SU-DHL-6 (cell line): ENCODE data around the gene L3MBTL1.

Experiments
- H2AFZ ChIP-seq: fragments of 200-600 bp; sonication (generic); 2 replicates; pipeline ENCODE4 v1.6.1; 2014; ENCODE audit warnings: low read depth, mild to moderate bottlenecking, moderate library complexity, mixed read lengths, antibody characterized with exemption, low read length; ENCODE audit not compliant: severe bottlenecking
- H3F3A ChIP-seq: fragments of 200-600 bp; shearing (Covaris generic); 2 replicates; pipeline ENCODE4 v1.6.0; 2016; ENCODE audit warnings: antibody characterized with exemption, mild to moderate bottlenecking; ENCODE audit not compliant: insufficient read depth
- H3K27ac ChIP-seq: fragments of 200-600 bp; sonication (generic); 2 replicates; pipeline ENCODE4 v1.5.1; 2016; ENCODE audit warnings: low read depth, mild to moderate bottlenecking, low read length, moderate library complexity, mixed read lengths
- H3K27me3 ChIP-seq: fragments of 200-600 bp; sonication (generic), shearing (Covaris generic); 2 replicates; pipeline ENCODE4 v1.6.0; 2014; ENCODE audit warnings: mild to moderate bottlenecking, low read length
- H3K36me3 ChIP-seq: fragments of 200-600 bp; sonication (generic); 2 replicates; pipeline ENCODE4 v1.6.1; 2014; ENCODE audit warnings: mild to moderate bottlenecking, low read length, mixed read lengths
- H3K4me2 ChIP-seq: fragments of 300-600, 200-600 bp; shearing (Covaris generic), sonication (generic); 2 replicates; pipeline ENCODE4 v1.6.0; 2014; ENCODE audit warnings: low read length, low read depth, mild to moderate bottlenecking; ENCODE audit not compliant: poor library complexity, severe bottlenecking
- H3K4me3 ChIP-seq: fragments of 200-600 bp; sonication (generic); 2 replicates; pipeline ENCODE4 v1.5.1; 2014; ENCODE audit warnings: antibody characterized with exemption, low read length, mild to moderate bottlenecking, mixed read lengths; ENCODE audit not compliant: insufficient read depth, poor library complexity, severe bottlenecking
- H3K79me2 ChIP-seq: fragments of 200-600 bp; sonication (generic); 2 replicates; pipeline ENCODE4 v1.6.1; 2014; ENCODE audit warnings: mild to moderate bottlenecking, low read length, moderate library complexity; ENCODE audit not compliant: insufficient read depth
- H3K9ac ChIP-seq: fragments of 200-600 bp; sonication (generic); 2 replicates; pipeline ENCODE4 v1.7.0; 2014; ENCODE audit warnings: mild to moderate bottlenecking, low read length
- H3K9me2 ChIP-seq: fragments of 200-600 bp; sonication (generic); replicated peaks from 2 replicates; pipeline ENCODE4 v1.6.1; 2014; ENCODE audit warnings: low read length; ENCODE audit not compliant: insufficient read depth
- H3K9me3 ChIP-seq: fragments of 200-600 bp; sonication (generic); 2 replicates; pipeline ENCODE4 v1.6.1; 2014; ENCODE audit warnings: low read length, mixed read lengths; ENCODE audit not compliant: insufficient read depth
- H4K20me1 ChIP-seq: fragments of 200-600 bp; sonication (generic); 2 replicates; pipeline ENCODE4 v1.6.1; 2014; ENCODE audit warnings: low read depth, mild to moderate bottlenecking, antibody characterized with exemption, low read length, moderate library complexity, mixed read lengths
- CTCF ChIP-seq: fragments of 200-600 bp; sonication (generic); IDR thresholded peaks from one replicate; pipeline ENCODE4 v1.5.1; 2017; ENCODE audit warnings: antibody characterized with exemption, mild to moderate bottlenecking, low read length, moderate library complexity; ENCODE audit not compliant: insufficient read depth, poor library complexity, severe bottlenecking
- EZH2phosphoT487 ChIP-seq: fragments of 200-600 bp; sonication (generic), shearing (Covaris generic); conservative IDR thresholded peaks from 2 replicates; pipeline ENCODE4 v1.6.1; 2018; ENCODE audit warnings: mild to moderate bottlenecking, antibody characterized with exemption, low read length, moderate library complexity, mixed read lengths

The L3MBTL1 gene

GRCh38 chr20:43465625-43465943, 41.9 kb upstream of the L3MBTL1 start:
- no peaks in the 10 kb centered on the region for H3K9me2 ChIP-seq
- TF ChIP-seq EZH2phosphoT487: no peak
- TF ChIP-seq CTCF: no peak
- no peak overlapping the region for H3K9ac ChIP-seq
- H3K79me2 ChIP-seq: peaks cover 18% of the 10 kb centered on the region
- no peak overlapping the region for H3K4me3 ChIP-seq
- no peaks in the 10 kb centered on the region for H3K9me3 ChIP-seq
- H2AFZ ChIP-seq: no peak overlapping the region
- no peak overlapping the region for H3K4me2 ChIP-seq
- H3K36me3 ChIP-seq: peaks cover 39% of the 10 kb centered on the region
- peaks cover 41% of the 10 kb centered on the region for H4K20me1 ChIP-seq
- peaks cover 60% of the 10 kb centered on the region for H3F3A ChIP-seq
- no peaks in the 10 kb centered on the region for H3K27me3 ChIP-seq
- H3K27ac ChIP-seq: no peak overlapping the region

GRCh38 chr20:43467589-43467988, 39.9 kb upstream of the L3MBTL1 start:
- peaks cover 22% of the 10 kb centered on the region for H3K36me3 ChIP-seq
- H2AFZ ChIP-seq: no peak overlapping the region
- no peak overlapping the region for H3K9ac ChIP-seq
- no peak for TF ChIP-seq CTCF
- TF ChIP-seq EZH2phosphoT487: no peak
- no peaks in the 10 kb centered on the region for H3K9me2 ChIP-seq
- peaks cover 44% of the 10 kb centered on the region for H3F3A ChIP-seq
- no peak overlapping the region for H3K4me2 ChIP-seq
- H3K4me3 ChIP-seq: no peak overlapping the region
- H3K79me2 ChIP-seq: peaks cover 4% of the 10 kb centered on the region; the same call in 1 of the 2 replicates
- no peaks in the 10 kb centered on the region for H3K27me3 ChIP-seq
- no peak overlapping the region for H3K27ac ChIP-seq
- H3K9me3 ChIP-seq: no peaks in the 10 kb centered on the region
- peaks cover 22% of the 10 kb centered on the region for H4K20me1 ChIP-seq

GRCh38 chr20:43472671-43473380, 34.7 kb upstream of the L3MBTL1 start:
- Histone ChIP-seq H4K20me1 (no peaks in the 10 kb centered on the region), H3K9me3 (no peaks in the 10 kb centered on the region), H3K27ac (no peak overlapping the region), H3F3A (0 out of 2 replicates have a peak, but pooled peaks cover 3% of the 10 kb centered on the region), H2AFZ (no peak overlapping the region), H3K9me2 (no peaks in the 10 kb centered on the region), H3K4me3 (no peak overlapping the region), H3K4me2 (no peak overlapping the region), H3K27me3 (no peaks in the 10 kb centered on the region), H3K36me3 (no peaks in the 10 kb centered on the region), H3K79me2 (no peaks in the 10 kb centered on the region), H3K9ac (no peak overlapping the region)
- TF ChIP-seq CTCF: no peak
- no peak for TF ChIP-seq EZH2phosphoT487
